ENCODE results near the gene DENND2A.
A peak's percentile ranks its signal among the peaks of the same experiment; 100 is the strongest.
"Not testable (repeated sequence)": the region's sequence is repeated elsewhere in the genome, so short reads cannot be mapped to it uniquely, and the experiment has no call there.

Gene DENND2A

GRCh38 chr7:140646931-140647647 lies 6.5 kb upstream of the DENND2A start:
- FAIRE-seq (no peak), DNase-seq (ENCODE audit: low spot score) (peak; percentile 46)

DNA sequence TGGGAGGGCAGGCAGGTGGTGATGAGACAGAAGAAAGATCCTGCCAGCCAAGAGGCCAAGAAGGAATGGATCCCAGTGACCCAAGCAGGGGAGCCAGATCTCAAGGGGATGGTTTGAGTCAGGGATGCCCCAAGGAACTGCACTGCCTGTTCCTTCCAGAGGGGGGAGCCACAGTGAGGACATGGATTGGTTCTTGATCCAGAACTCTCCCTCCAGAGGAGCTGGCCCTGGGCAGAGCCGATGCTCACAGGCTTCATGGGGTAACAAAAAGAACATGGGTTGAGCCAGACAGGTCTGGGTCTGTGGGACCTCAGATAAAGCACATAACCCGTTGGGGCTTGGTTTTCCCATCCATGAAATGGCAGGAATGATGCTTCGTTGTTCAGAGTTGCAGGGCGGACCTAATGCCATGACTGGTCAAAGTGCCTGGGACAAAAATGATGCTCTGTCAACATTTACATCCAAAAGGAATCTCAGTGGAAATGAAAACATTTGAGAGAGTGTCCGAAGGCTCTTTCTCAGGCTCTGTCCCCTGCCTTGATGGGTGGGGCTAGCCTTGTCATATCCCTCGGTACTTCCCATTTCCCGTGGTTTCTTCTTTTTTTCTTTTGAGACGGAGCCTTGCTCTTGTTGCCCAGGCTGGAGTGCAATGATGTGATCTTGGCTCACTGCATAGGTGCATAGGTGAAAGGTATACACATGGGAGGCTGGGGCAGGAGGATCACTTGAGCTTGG lies 4.7 kb upstream of the DENND2A start:
- no peak for FAIRE-seq
- DNase-seq (ENCODE audit: low spot score) = no peak

- not testable (repeated sequence) for DNase-seq (ENCODE audit: low spot score); FAIRE-seq
Observed at GRCh38 chr7:140644761-140645160, 4.1 kb upstream of the DENND2A start.

GRCh38 chr7:140643416-140643815 lies 2.8 kb upstream of the DENND2A start:
- no peak for DNase-seq (ENCODE audit: low spot score)
- FAIRE-seq = no peak

GRCh38 chr7:140641524-140642195 lies 1.0 kb upstream of the DENND2A start:
- DNase-seq (ENCODE audit: low spot score) = no peak
- FAIRE-seq = no peak

DNA sequence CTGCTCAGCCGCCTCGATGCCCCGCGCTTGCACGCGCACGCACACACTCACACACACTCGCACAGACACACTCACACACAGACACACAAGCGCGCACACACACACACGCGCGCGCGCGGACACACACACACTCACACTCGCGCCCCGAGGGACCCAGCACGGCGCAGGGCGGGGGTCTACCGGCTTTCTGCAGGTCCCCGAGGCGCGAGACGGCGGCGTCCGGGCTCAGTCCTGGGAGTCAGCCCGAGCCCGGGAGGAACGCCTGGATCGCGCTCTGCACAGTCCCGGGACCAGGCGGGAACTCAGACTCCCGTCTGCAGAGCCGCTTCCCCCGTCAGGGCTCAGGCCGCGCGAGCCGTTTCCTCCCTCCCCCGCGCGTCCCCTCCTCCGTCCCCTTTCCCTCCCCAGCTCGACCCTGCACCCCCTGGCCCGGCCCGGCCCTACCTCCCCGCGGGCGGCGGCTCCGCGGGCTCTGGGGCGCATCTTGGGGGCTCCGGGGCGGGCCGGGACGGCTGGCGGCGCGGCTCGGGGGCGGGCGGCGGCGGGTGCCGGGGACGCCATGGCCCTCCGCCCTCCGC lies 464 bp downstream of the DENND2A start:
- no peak for FAIRE-seq
- DNase-seq (ENCODE audit: low spot score) = no peak

DNA sequence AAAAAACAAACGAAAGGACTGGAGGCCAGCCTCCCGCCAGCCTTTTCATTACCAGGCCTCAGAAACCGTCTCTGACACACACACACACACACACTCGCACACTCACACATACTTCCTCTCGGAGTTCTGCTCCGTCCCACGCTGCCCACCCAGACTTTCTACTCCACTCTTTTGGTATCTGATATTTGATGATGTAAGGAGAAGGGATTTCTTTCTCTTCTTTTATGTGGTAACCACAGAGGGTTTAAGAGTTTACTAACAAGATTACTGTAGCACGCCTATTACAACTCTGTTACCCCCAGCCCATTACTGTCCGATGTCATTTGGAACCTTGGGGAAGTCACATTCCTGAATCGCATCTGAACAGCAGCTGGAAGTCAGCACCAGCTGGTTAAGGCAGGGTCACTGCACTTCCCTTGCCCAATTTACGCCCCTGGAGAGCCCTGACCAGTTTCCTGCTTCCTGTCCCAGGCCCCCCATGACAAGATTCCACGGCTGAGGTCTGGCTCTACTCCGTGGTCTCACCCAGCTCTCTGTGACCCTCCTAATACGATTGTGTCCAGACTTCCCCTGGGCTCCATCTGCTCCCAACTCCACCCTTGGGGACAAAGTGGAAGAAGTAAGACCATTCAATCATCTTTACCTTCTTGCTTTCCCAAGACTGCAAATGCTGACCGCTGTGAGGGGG lies 1.1 kb downstream of the DENND2A start:
- FAIRE-seq = no peak
- no peak for DNase-seq (ENCODE audit: low spot score)

- no peak for DNase-seq (ENCODE audit: low spot score)
- FAIRE-seq = no peak
Observed at GRCh38 chr7:140638173-140638791, 2.3 kb downstream of the DENND2A start.

DNA sequence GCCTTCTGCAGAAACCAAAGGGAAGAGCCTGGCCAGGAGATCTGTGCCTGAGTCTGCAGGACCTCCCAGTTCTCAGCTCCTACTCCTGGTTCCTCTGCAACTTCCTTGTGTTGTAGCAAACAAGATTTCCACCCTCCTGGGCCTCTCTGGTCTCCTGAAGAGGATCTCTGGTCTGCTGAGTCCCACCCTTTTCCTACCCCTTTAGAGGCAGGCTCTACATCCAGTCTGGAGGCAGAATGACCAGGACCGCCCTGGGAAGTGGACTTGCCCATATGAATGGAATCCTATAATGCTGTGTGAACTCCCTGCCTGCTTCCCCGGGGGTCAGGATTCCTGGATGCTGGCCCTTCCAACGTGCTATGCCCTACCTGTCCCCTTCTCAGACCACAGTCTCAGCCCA lies 3.2 kb downstream of the DENND2A start:
- DNase-seq (ENCODE audit: low spot score) (no peak), FAIRE-seq (no peak)

- no peak for DNase-seq (ENCODE audit: low spot score)
- FAIRE-seq = no peak
Observed at GRCh38 chr7:140635816-140636215, 4.8 kb downstream of the DENND2A start.

GRCh38 chr7:140635345-140635744 lies 5.3 kb downstream of the DENND2A start:
- FAIRE-seq (no peak), DNase-seq (ENCODE audit: low spot score) (no peak)

- DNase-seq (ENCODE audit: low spot score) (no peak), FAIRE-seq (no peak)
Observed at GRCh38 chr7:140631602-140632001, 9.0 kb downstream of the DENND2A start.

- FAIRE-seq = no peak
- no peak for DNase-seq (ENCODE audit: low spot score)
Observed at GRCh38 chr7:140631021-140631420, 9.6 kb downstream of the DENND2A start.

DNA sequence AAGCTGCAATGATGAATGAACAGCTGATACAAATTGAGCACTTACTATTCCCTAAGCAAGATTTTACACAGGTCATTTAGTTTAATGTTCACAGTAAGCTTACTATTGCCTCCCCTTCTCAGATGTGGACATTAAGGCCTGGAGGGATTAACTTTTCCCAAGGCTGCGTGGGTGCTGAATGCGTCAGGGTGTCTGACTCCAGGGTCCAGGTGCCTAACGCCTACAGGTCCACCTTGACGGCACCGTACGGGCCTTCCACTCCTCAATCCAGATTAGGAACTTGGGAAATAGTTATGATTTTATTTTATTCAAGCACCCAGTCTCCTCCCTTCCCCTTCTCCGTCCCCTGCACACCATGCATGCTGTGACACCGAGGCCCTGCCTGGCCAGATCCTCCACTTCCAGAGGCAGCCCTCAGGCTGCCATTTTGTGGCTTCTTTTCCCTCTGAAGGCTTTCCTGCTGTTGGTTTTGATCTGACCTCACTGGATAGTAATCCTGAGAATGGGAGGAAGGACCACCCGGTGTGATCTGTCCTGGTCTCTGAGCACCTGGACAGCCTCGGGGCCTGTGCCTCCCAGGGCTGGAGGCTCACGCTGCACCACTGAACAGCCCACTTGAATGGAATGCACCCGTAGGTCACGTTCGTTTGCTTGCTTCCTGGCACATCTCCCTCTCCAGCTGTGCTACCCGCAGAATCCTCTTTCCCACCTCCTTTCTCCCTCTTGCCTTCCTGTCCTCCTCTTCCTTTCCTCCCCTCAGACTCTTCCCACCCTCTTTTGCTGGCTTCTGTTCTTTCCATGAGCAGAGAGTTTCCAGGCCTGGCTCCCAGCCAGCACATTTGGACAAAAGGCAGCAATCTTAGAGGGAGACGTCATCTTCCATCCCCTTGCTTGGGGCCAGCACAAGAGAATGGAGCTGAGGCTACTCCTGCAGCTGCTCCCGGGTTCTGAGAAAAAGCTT lies 14.4 kb downstream of the DENND2A start:
- peak; percentile 95 for DNase-seq (ENCODE audit: low spot score)
- peak; percentile 85 for FAIRE-seq

DNA sequence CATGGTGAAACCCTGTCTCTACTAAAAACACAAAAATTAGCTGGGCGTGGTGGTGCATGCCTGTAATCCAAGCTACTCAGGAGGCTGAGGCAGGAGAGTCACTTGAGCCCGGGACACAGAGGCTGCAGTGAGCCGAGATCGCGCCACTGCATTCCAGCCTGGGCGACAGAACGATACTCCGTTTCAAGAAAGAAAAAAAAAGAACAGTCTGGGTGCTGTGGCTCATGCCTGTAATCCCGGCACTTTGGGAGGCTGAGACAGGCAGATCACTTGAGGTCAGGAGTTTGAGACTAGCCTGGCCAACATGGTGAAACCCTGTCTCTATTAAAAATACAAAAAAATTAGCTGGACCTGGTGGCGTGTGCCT lies 15.4 kb downstream of the DENND2A start:
- not testable (repeated sequence) for DNase-seq (ENCODE audit: low spot score); FAIRE-seq

GRCh38 chr7:140624392-140625191 lies 16.0 kb downstream of the DENND2A start:
- no peak for DNase-seq (ENCODE audit: low spot score)
- FAIRE-seq = no peak

GRCh38 chr7:140623980-140624379 lies 16.6 kb downstream of the DENND2A start:
- DNase-seq (ENCODE audit: low spot score) (no peak), FAIRE-seq (no peak)

DNA sequence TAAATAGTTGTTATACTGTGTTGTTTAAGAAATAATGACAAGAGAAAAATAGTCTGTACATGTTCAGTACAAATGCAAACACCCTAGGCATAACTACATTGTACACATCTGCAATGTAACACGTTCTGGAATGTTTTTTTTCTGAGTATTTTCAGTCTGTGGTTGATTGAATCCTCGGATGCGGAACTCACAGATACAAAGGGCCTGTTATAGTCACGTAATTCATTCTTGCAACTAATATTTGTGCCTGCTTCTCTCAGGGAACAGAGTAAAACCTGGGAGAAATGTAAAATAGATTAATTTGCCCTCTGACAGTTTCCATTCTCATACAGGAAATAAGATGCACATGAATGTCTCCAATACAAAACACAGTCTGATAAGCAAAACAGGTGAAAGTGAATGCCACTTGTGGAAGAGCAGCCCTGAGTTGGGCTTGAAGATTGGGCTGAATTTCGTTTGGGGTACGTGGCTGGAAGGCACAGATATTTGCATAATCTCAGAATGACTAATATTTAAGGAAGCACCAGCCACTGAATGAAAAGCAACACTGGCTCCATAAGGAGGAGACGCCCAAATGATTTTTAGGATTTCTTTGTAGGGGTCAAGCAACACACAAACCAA lies 19.1 kb downstream of the DENND2A start:
- FAIRE-seq (no peak), DNase-seq (ENCODE audit: low spot score) (no peak)

Measured in RCC 7860 (cell line).